T-helper 2 cell treated with Interferon-gamma antibody and Interleukin-4, amounts not matched to agents 100 ng/mL and 5 ng/mL, for 36 hours (primary cell): ENCODE results near the gene GPR176. TPM values are rescaled to one million over a fixed set of nuclear protein-coding genes. Genes with fewer than 3 reads are reported as not detected.
"Not testable (repeated sequence)": the region's sequence is repeated elsewhere in the genome, so short reads cannot be mapped to it uniquely, and the experiment has no call there.

Experiments used
- intact Hi-C: fragments of 100-400 bp; cut with micrococcal nuclease; formaldehyde crosslinking; loops from one replicate; pipeline ENCODE4 v1.15.1; 2023
- total RNA-seq: library from RNA; stranded (reverse); gene quantifications from 2 replicates; pipeline ENCODE4 v1.2.3, GENCODE V29; 2022

GPR176 gene
- total RNA-seq, 1 donor from 2014 or later: not detected

- intact Hi-C loops: no loop called here
These were observed 102.2 kb downstream of the GPR176 start for GRCh38 chr15:39817892-39818291.

DNA sequence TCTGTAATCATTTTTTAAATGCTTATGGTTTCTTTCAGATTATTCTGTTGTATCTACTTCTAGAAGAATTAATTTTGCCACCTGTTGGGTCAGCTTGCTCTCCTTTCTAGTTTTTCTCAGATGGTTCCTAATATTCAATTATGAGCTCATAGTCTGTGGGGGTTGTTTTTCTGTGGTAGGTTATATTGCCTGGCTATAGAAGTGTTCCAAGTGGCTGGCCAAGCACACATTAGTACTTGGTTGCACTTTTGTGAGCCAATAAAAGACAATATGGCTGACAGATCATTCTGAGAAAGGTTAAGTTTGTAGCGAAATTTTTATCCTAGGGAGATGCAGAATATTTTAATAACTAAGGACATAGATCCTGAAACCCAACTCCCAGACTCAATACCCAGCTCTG lies 105.6 kb downstream of the GPR176 start:
- intact Hi-C loops: no loop called here

GRCh38 chr15:39812651-39813050 lies 107.4 kb downstream of the GPR176 start:
- intact Hi-C loops: not testable (repeated sequence)

- intact Hi-C loops: no loop called here
These were observed 111.2 kb downstream of the GPR176 start for GRCh38 chr15:39808909-39809308.

- intact Hi-C loops: no loop called here
These were observed 112.3 kb downstream of the GPR176 start for GRCh38 chr15:39807791-39808190.

- intact Hi-C loops: no loop called here
These were observed 116.0 kb downstream of the GPR176 start for GRCh38 chr15:39804026-39804425.

- intact Hi-C loops: no loop called here
These were observed 117.0 kb downstream of the GPR176 start for GRCh38 chr15:39803016-39803415.

- intact Hi-C loops: no loop called here
These were observed 118.3 kb downstream of the GPR176 start for GRCh38 chr15:39801641-39802309.

GRCh38 chr15:39799552-39800011 lies 120.5 kb downstream of the GPR176 start:
- intact Hi-C loops: no loop called here

DNA sequence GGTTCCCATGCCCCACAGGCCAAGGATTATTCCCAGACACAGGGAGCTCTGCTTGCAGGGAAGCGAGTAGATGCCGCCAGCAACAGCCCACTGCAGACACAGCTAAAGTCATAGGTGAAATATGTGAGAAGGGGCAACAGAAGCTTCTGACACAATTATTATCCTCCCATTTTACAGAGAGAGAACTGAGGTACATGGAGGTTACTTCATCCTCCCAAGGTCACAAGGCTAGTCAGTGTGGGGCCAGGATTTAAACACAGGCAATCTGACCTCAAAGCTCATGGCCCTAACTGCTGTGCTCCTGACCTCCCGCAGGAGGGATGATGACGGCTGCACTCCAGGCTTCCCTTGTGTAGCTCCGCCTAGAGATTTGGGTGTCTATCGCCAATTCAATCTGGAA lies 121.7 kb downstream of the GPR176 start:
- intact Hi-C loops: no loop called here

GRCh38 chr15:39797407-39797806 lies 122.7 kb downstream of the GPR176 start:
- intact Hi-C loops: no loop called here

DNA sequence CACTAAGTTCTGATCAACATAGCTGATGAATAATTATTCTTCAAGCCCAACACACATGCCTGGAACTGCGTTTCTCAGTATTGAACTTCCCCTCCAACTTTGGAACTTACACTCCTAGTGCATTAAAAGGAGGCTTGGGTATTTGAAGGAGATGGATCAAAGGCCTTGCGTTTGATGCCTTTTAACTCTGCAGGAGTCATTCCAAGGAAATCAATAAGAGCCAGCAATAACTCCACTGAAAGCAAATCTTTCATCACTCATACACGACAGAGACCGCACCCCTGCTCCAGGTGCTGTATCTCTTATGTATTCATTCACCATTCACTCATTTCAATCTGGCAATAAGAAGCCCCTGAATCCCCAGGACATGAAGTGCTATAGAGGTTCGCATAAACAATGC lies 123.5 kb downstream of the GPR176 start:
- intact Hi-C loops: no loop called here

DNA sequence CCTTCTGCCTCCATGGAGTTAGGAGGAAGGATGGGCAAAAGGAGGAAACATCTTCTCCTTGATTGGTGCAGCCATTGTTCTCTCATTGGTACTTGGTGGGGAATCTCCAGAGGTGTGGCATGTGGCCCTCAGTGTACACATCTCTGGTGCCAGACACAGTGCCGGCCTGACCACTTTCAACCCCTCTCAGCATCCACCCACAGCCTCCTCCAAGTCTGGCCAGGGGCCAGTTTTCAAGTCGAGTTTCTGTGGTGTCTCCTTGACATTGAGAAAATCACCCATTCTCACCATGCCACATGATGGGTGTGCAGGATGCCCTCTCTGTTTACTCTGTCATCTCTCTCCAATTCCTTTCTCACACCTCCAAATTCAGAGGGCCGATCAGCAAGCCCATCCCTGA lies 124.6 kb downstream of the GPR176 start:
- intact Hi-C loops: no loop called here

DNA sequence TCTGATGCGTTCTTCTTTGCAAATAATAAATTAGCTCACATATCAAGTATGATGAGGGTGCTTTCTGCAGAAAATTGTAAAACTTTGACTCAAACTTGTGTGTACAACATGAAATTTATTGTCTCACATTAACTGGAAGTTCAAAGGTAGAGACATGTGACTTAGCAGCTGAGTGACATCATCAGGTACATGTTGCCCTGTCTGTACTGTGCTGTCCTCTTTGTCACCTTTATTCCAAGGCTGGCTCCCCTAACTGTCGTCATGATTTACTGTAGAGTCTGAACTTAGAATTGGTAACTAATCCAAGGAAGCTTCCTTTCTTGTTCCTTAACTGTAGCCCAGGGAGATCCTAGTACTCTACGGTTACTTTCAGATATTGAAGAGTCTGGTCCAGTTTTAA lies 125.1 kb downstream of the GPR176 start:
- intact Hi-C loops: no loop called here

- intact Hi-C loops: no loop called here
These were observed 126.1 kb downstream of the GPR176 start for GRCh38 chr15:39793923-39794322.

GRCh38 chr15:39792844-39793335 lies 127.2 kb downstream of the GPR176 start:
- intact Hi-C loops: no loop called here

DNA sequence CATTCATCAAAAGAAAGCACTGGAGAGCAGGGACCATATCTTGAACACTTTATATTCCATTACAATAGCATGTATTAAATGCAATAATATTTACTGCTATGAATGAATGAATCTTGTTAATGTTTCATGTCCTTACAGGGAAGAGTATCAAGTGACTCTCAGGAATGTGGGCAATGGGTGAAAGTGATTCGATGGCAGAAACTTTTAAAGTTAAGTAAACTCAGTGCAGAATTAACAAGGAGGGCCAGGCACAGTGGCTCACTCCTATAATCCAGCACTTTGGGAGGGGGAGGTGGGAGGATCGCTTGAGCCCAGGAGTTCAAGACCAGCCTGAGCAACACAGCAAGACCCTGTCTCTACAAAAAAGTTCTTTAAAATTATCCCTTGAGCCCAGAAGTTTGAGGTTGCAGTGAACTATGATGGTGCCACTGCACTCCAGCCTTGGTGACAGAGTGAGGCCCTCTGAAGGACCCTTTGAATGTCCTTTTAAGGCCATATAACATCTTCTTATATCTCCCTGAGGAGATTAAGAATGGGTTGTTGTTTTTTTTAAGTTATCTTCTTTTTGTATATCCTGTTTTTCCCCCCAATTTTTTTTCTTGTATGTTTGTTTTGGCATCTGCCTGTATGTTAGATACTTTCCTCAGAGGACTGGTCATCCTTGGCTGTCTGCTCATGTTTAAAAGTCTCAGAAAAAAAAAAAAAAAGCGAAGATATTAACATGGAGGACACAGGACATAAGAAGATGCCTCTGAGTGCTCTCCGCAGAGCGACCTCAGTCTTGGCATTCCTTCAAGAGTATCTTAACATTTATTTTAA lies 127.8 kb downstream of the GPR176 start:
- intact Hi-C loops: no loop called here

DNA sequence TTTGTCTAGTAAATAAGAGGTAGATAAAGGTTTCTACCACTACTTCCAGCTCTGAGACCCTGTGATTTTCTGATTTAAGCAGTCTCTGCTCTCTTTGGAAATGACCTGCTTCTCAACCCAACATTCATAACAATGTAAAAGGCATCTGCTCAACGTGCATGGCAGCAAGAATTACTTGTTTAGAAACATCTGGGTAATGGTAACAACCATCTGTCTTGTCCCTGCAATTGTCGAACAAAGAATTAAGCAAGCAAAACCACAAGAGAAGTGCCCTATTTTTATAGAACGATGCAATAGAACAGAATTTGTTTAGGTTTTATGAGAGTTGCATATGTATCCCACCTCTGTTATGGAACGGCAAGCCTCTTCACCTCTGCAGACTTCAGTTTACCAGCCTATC lies 130.3 kb downstream of the GPR176 start:
- intact Hi-C loops: loop anchor here (5.0 kb wide), 1 partner anchor 428 kb away; no protein-coding TSS in a partner anchor

DNA sequence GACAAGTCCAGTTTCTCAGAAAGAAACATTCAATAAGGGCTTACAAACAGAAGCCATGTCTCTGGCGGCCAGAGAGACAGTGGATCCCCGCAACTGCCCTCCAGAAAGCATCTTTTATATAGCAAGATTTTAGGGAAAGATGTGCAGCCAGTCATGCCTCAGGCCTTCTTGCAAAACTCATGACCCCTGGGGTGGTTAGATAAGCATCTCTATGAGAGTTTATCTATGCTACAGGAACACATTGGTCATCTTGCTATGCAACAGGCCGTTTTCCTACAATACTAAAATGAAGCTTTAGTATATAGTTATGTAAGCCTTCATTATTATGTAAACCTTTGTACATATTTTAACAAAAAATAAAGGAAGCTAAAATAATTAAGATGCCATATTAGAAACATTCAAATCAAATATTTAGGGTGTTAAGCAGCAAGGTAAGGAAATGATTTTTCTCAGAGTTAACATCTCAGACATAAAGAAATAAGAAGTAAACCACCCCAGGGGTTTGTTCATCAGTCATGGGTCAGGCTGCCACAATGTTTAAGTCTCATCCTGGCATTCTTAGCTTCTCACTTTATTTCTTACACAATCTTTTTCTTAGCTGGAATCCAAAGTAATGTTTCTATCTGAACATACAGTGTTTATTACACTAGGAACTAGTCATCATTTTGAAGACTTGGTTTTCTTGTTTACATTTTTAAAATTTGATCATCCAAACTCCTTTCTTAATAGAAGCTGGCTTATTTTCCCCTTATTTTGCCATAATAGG lies 131.1 kb downstream of the GPR176 start:
- intact Hi-C loops: loop anchor here (5.0 kb wide), 1 partner anchor 428 kb away; no protein-coding TSS in a partner anchor

GRCh38 chr15:39788108-39788507 lies 132.0 kb downstream of the GPR176 start:
- intact Hi-C loops: loop anchor here (5.0 kb wide), 1 partner anchor 429 kb away; no protein-coding TSS in a partner anchor

DNA sequence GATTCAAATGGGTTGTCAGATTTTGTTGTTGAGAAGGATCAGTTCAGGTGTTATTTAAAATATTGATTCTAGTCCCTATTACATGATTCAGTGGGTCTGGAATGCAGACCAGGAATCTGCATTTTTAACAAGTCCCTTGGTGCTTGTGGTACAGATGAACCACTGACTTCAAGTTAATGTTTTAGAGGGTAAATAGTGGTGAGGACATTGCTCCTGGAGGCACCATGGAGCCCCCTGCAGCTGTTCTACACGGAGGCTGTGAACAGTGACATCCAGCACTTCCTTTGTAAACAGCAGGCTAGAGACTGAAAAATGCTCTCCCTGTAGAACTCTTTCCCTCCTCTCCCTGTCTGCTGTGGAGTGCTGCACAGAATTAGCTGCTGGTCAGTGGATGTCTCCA lies 132.6 kb downstream of the GPR176 start:
- intact Hi-C loops: loop anchor here (2.0 to 5.0 kb wide), 2 partner anchors 251 to 430 kb away; partner anchors contain the start of gene SRP14
